Measurements from ENCODE around the gene MYO18A.

- TF ChIP-seq CTCF (IDR thresholded peaks at IDR 0.05; ENCODE audit: insufficient read depth, low read length), result no peak
- TF ChIP-seq REST (IDR thresholded peaks at IDR 0.05; ENCODE audit: insufficient replicate concordance, low read depth), result no peak
- TF ChIP-seq POLR2AphosphoS5 (IDR thresholded peaks at IDR 0.05; ENCODE audit: low read depth), result no peak
Measured at GRCh38 chr17:29038085-29038795, 142.0 kb downstream of the MYO18A start.
